Neural cell (in vitro differentiated cells): ENCODE results near the gene OPN1SW. TPM values are rescaled to one million over a fixed set of nuclear protein-coding genes. Genes with fewer than 3 reads are reported as not detected.

Experiments
- H2AFZ ChIP-seq: fragments of 200-600, 300-800 bp; sonication (generic), shearing (Covaris generic); 2 replicates; pipeline ENCODE4 v1.6.0; 2014; ENCODE audit warnings: low read depth, mild to moderate bottlenecking, antibody characterized with exemption, low read length, moderate library complexity
- H3F3A ChIP-seq: fragments of 200-600 bp; shearing (Covaris generic); 2 replicates; pipeline ENCODE4 v1.6.1; 2016; ENCODE audit warnings: mild to moderate bottlenecking, moderate library complexity, mixed read lengths, antibody characterized with exemption, low read length; ENCODE audit not compliant: insufficient read depth, poor library complexity, severe bottlenecking
- H3K27ac ChIP-seq: fragments of 200-600, 300-800 bp; sonication (generic), shearing (Covaris generic); 2 replicates; pipeline ENCODE4 v1.5.1; 2014; ENCODE audit warnings: mild to moderate bottlenecking, low read length, moderate library complexity
- H3K27me3 ChIP-seq: fragments of 300-800, 200-600 bp; sonication (generic), shearing (Covaris generic); 2 replicates; pipeline ENCODE4 v1.6.0; 2014; ENCODE audit warnings: mild to moderate bottlenecking, low read depth, low read length, moderate library complexity; ENCODE audit not compliant: insufficient read depth
- H3K36me3 ChIP-seq: fragments of 300-800, 200-600 bp; sonication (generic), shearing (Covaris generic); 2 replicates; pipeline ENCODE4 v1.5.1; 2014; ENCODE audit warnings: mild to moderate bottlenecking, antibody characterized with exemption, low read length, moderate library complexity; ENCODE audit not compliant: insufficient read depth
- H3K4me2 ChIP-seq: fragments of 300-800, 200-600 bp; sonication (generic), shearing (Covaris generic); 2 replicates; pipeline ENCODE4 v1.6.0; 2014; ENCODE audit warnings: mild to moderate bottlenecking, low read length
- H3K4me3 ChIP-seq: fragments of 300-800, 200-600 bp; sonication (generic), shearing (Covaris generic); 2 replicates; pipeline ENCODE4 v1.5.1; 2014; ENCODE audit warnings: mild to moderate bottlenecking, low read length, moderate library complexity
- H3K79me2 ChIP-seq: fragments of 200-600 bp; shearing (Covaris generic); replicated peaks from 2 replicates; pipeline ENCODE4 v1.6.0; 2014; ENCODE audit warnings: mild to moderate bottlenecking, low read length, moderate library complexity; ENCODE audit not compliant: insufficient read depth
- H3K9ac ChIP-seq: fragments of 300-800, 200-600 bp; sonication (generic), shearing (Covaris generic); 2 replicates; pipeline ENCODE4 v1.6.1; 2016; ENCODE audit warnings: mild to moderate bottlenecking, low read length, mixed read lengths
- H3K9me2 ChIP-seq: fragments of 200-600 bp; shearing (Covaris generic); 2 replicates; pipeline ENCODE4 v1.6.1; 2016; ENCODE audit warnings: mild to moderate bottlenecking, low read length, mixed read lengths; ENCODE audit not compliant: insufficient read depth
- H3K9me3 ChIP-seq: fragments of 200-600, 300-800 bp; sonication (generic), shearing (Covaris generic); 2 replicates; pipeline ENCODE4 v1.6.1; 2016; ENCODE audit warnings: mild to moderate bottlenecking, mixed run types, low read length, moderate library complexity, mixed read lengths
- H4K20me1 ChIP-seq: fragments of 200-600 bp; shearing (Covaris generic); 2 replicates; pipeline ENCODE4 v1.6.1; 2016; ENCODE audit warnings: mild to moderate bottlenecking, mixed run types; ENCODE audit not compliant: insufficient read depth
- EP300 ChIP-seq: fragments of 450-650 bp; conservative IDR thresholded peaks from 2 replicates; pipeline ENCODE4 v1.6.1; 2014; ENCODE audit warnings: antibody characterized with exemption, mild to moderate bottlenecking, moderate library complexity; ENCODE audit not compliant: poor library complexity, severe bottlenecking
- EZH2 ChIP-seq: fragments of 200-600, 300-800 bp; shearing (Covaris generic), sonication (generic); IDR thresholded peaks from 2 replicates; pipeline ENCODE4 v1.6.1; 2014; ENCODE audit warnings: antibody characterized with exemption, low read length, borderline replicate concordance, mild to moderate bottlenecking; ENCODE audit not compliant: insufficient read depth, poor library complexity, severe bottlenecking
- MXI1 ChIP-seq: fragments of 450-650 bp; conservative IDR thresholded peaks from 2 replicates; pipeline ENCODE4 v1.6.1; 2014; ENCODE audit warnings: antibody characterized with exemption, mild to moderate bottlenecking; ENCODE audit not compliant: poor library complexity, severe bottlenecking
- POLR2AphosphoS5 ChIP-seq: IDR thresholded peaks from 2 replicates; pipeline ENCODE4 v1.6.1; 2012
- RAD21 ChIP-seq: fragments of 450-650 bp; conservative IDR thresholded peaks from 2 replicates; pipeline ENCODE4 v1.6.1; 2014; ENCODE audit warnings: antibody characterized with exemption, mild to moderate bottlenecking, moderate library complexity
- SMC3 ChIP-seq: fragments of 450-650 bp; conservative IDR thresholded peaks from 2 replicates; pipeline ENCODE4 v1.6.1; 2014; ENCODE audit warnings: antibody characterized with exemption, mild to moderate bottlenecking, moderate library complexity; ENCODE audit not compliant: poor library complexity
- TAF1 ChIP-seq: IDR thresholded peaks from 2 replicates; pipeline ENCODE4 v1.6.1; 2012; ENCODE audit warnings: low read depth
- polyA plus RNA-seq: library from polyadenylated mRNA; depleted of rRNA; stranded (reverse); fragments of >200 nt; gene quantifications from 2 replicates; pipeline ENCODE4 v1.2.3, GENCODE V29; 2014
- TF ChIP-seq, protein P1 (sequence below): IDR thresholded peaks from 2 replicates; pipeline ENCODE4 v1.6.1; 2012; ENCODE audit warnings: borderline replicate concordance
- TF ChIP-seq, protein P2 (sequence below): fragments of 450-650 bp; IDR thresholded peaks from 2 replicates; pipeline ENCODE4 v1.5.1; 2014; ENCODE audit warnings: antibody characterized with exemption, mild to moderate bottlenecking, moderate library complexity; ENCODE audit not compliant: poor library complexity, severe bottlenecking

OPN1SW gene
- polyA plus RNA-seq, 1 donor from 2014 or later: 1.2 TPM

DNA sequence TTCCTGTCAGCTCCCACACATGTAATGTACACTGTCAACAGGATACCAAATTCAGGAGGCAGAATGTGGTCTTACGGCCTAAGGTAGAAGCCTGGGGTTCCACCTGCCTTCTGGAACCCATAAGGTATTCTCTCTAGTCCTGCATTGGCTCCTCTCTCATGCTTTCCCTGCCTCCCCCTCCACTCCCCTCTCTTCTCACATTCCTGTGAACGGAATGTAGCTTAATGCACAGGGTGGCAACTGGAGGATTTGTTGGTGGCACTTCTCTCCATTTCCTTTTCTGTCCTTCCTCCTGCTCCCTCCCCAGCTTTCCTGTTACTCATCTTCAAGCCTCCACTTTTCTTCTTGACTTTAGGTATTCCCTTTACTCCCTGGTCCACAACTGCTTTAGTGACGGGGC, 43.1 kb upstream of the OPN1SW start:
- no peaks in the 10 kb centered on the region for H3K36me3 ChIP-seq
- H3K27me3 ChIP-seq: no peaks in the 10 kb centered on the region
- H2AFZ ChIP-seq: no peak overlapping the region
- no peak overlapping the region for H3K9ac ChIP-seq
- no peak for TF ChIP-seq RAD21
- TF ChIP-seq, protein P1, sequence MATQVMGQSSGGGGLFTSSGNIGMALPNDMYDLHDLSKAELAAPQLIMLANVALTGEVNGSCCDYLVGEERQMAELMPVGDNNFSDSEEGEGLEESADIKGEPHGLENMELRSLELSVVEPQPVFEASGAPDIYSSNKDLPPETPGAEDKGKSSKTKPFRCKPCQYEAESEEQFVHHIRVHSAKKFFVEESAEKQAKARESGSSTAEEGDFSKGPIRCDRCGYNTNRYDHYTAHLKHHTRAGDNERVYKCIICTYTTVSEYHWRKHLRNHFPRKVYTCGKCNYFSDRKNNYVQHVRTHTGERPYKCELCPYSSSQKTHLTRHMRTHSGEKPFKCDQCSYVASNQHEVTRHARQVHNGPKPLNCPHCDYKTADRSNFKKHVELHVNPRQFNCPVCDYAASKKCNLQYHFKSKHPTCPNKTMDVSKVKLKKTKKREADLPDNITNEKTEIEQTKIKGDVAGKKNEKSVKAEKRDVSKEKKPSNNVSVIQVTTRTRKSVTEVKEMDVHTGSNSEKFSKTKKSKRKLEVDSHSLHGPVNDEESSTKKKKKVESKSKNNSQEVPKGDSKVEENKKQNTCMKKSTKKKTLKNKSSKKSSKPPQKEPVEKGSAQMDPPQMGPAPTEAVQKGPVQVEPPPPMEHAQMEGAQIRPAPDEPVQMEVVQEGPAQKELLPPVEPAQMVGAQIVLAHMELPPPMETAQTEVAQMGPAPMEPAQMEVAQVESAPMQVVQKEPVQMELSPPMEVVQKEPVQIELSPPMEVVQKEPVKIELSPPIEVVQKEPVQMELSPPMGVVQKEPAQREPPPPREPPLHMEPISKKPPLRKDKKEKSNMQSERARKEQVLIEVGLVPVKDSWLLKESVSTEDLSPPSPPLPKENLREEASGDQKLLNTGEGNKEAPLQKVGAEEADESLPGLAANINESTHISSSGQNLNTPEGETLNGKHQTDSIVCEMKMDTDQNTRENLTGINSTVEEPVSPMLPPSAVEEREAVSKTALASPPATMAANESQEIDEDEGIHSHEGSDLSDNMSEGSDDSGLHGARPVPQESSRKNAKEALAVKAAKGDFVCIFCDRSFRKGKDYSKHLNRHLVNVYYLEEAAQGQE: no peak
- TF ChIP-seq POLR2AphosphoS5: no peak
- TF ChIP-seq SMC3: no peak
- TF ChIP-seq TAF1: no peak
- no peak for TF ChIP-seq MXI1
- TF ChIP-seq, protein P2, sequence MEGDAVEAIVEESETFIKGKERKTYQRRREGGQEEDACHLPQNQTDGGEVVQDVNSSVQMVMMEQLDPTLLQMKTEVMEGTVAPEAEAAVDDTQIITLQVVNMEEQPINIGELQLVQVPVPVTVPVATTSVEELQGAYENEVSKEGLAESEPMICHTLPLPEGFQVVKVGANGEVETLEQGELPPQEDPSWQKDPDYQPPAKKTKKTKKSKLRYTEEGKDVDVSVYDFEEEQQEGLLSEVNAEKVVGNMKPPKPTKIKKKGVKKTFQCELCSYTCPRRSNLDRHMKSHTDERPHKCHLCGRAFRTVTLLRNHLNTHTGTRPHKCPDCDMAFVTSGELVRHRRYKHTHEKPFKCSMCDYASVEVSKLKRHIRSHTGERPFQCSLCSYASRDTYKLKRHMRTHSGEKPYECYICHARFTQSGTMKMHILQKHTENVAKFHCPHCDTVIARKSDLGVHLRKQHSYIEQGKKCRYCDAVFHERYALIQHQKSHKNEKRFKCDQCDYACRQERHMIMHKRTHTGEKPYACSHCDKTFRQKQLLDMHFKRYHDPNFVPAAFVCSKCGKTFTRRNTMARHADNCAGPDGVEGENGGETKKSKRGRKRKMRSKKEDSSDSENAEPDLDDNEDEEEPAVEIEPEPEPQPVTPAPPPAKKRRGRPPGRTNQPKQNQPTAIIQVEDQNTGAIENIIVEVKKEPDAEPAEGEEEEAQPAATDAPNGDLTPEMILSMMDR: no peak
- no peak for TF ChIP-seq EP300
- no peak for TF ChIP-seq EZH2
- no peak overlapping the region for H3K27ac ChIP-seq
- H3K79me2 ChIP-seq: no peaks in the 10 kb centered on the region
- H3K9me3 ChIP-seq: no peaks in the 10 kb centered on the region
- H3K9me2 ChIP-seq: no peaks in the 10 kb centered on the region
- H3K4me3 ChIP-seq: no peak overlapping the region
- H4K20me1 ChIP-seq: no peaks in the 10 kb centered on the region
- H3K4me2 ChIP-seq: no peak overlapping the region
- H3F3A ChIP-seq: no peaks in the 10 kb centered on the region

DNA sequence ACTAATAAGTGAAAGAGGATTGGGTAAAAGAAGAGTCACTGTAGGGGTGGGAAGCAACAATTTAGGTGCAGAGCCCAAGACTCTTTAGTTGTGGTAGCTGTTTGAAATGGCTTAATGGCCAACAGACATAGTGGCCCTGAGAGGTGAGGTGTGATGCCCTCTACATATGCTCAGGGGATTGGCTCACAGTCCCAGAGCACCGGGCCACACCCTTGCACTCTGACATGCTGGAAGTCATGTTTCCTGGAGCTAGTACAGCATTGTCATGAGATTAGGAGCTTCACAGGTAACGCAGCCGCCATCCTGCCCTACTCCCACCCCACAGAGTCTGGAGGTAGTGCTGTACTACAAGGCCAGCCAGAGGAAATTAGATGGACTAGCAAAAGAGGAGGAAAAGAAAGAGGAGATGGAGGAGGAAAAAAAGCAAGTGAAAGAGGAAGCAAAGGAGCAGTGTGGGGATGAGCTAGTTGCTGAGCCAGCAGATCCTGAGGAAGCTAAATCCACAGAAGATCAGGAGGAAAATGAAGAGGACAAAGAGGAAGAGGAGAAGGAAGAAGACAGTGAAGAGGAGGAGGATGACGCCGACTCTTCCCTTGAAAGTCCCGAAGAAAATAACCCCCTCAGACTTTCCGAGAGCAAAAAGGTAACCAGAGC, 39.8 kb upstream of the OPN1SW start:
- Histone ChIP-seq H3K79me2 (no peaks in the 10 kb centered on the region), H3K9me3 (no peaks in the 10 kb centered on the region), H4K20me1 (no peaks in the 10 kb centered on the region), H3K9me2 (no peaks in the 10 kb centered on the region), H3K4me3 (no peak overlapping the region), H3K27ac (no peak overlapping the region), H3K36me3 (no peaks in the 10 kb centered on the region), H3K9ac (no peak overlapping the region), H2AFZ (no peak overlapping the region), H3F3A (no peaks in the 10 kb centered on the region), H3K27me3 (no peaks in the 10 kb centered on the region), H3K4me2 (no peak overlapping the region)
- TF ChIP-seq POLR2AphosphoS5 (no peak), SMC3 (no peak), EP300 (no peak), MXI1 (no peak), EZH2 (no peak), TAF1 (no peak), RAD21 (no peak)
- TF ChIP-seq, protein P1: no peak
- TF ChIP-seq, protein P2: no peak
